Uterus (tissue), 4 donors: Measurements from ENCODE around the gene DCAF10. TPM values are rescaled to one million over a fixed set of nuclear protein-coding genes. Genes with fewer than 3 reads are reported as not detected.
A peak's percentile ranks its signal among the peaks of the same experiment; 100 is the strongest.

Experiments
- DNase-seq, 2 donors: peaks; one replicate each; pipeline ENCODE4 v3.0.0-alpha.2; 2019 to 2020
- H3K27ac ChIP-seq, 2 donors: fragments of 200-600 bp; sonication (generic); 1 replicate in 1 of 2; 2 replicates in 1 of 2; pipeline ENCODE4 v1.5.1; 2016 to 2018
- H3K27me3 ChIP-seq, 2 donors: fragments of 200-600 bp; sonication (generic); one replicate each; pipeline ENCODE4 v1.5.1; 2018 to 2019; ENCODE audit warnings: control low read depth in 1 of 2
- H3K36me3 ChIP-seq, 2 donors: fragments of 200-600 bp; sonication (generic); one replicate each; pipeline ENCODE4 v1.5.1; 2019; ENCODE audit warnings: control low read depth in 1 of 2
- H3K4me1 ChIP-seq, 2 donors: fragments of 200-600 bp; sonication (generic); one replicate each; pipeline ENCODE4 v1.5.1; 2018 to 2019; ENCODE audit warnings: control low read depth in 1 of 2
- H3K4me3 ChIP-seq, 2 donors: fragments of 200-600 bp; sonication (generic); 1 replicate in 1 of 2; 2 replicates in 1 of 2; pipeline ENCODE4 v1.5.1; 2018 to 2019; ENCODE audit warnings: mild to moderate bottlenecking in 1 of 2
- H3K9me3 ChIP-seq, 2 donors: fragments of 200-600 bp; sonication (generic); one replicate each; pipeline ENCODE4 v1.5.1; 2019; ENCODE audit warnings: control low read depth in 1 of 2
- CTCF ChIP-seq, 4 experiments: fragments of 200-600 bp in 2 of 4; fragments of 450-650 bp in 2 of 4; sonication (generic) in 2 of 4; IDR thresholded peaks; one replicate each; pipeline ENCODE4 v1.5.1; 2016 to 2019; ENCODE audit warnings: antibody characterized with exemption in 4 of 4, mild to moderate bottlenecking in 2 of 4, moderate library complexity in 1 of 4
- POLR2A ChIP-seq, 2 donors: fragments of 450-650 bp; IDR thresholded peaks; one replicate each; pipeline ENCODE4 v1.6.1; 2016; ENCODE audit warnings: antibody characterized with exemption in 2 of 2, mild to moderate bottlenecking in 1 of 2, moderate library complexity in 1 of 2
- intact Hi-C: fragments of 100-400 bp; cut with DNase I; formaldehyde crosslinking; loops from one replicate; pipeline ENCODE4 v1.15.1; 2023; ENCODE audit warnings: low total_unique reads
- total RNA-seq, 4 donors: library from RNA; depleted of rRNA in 3 of 4; stranded (reverse); fragments of >200 nt in 3 of 4; gene quantifications; one replicate each; pipeline versions ENCODE4 v1.1.0 to v1.2.4, GENCODE V29; 2014 to 2023
- donor health status: DM: yes; HTN: yes; CAD: no.

The DCAF10 gene
- total RNA-seq, 4 donors from 2014 or later: 10.8 to 34.8 (median 29.6) TPM

- intact Hi-C loops: no loop called here
- Histone ChIP-seq H3K27ac (no peak overlapping the region), H3K36me3 (no peaks in the 10 kb centered on the region), H3K4me1 (no peaks in the 10 kb centered on the region), H3K4me3 (no peak overlapping the region), H3K9me3 (no peaks in the 10 kb centered on the region), H3K27me3 (no peaks in the 10 kb centered on the region)
- TF ChIP-seq CTCF (IDR thresholded peaks at IDR 0.05): no peak
- no peak for TF ChIP-seq POLR2A (IDR thresholded peaks at IDR 0.05)
- no peak for DNase-seq
Measured at GRCh38 chr9:37769995-37770394, 30.6 kb upstream of the DCAF10 start.

DNA sequence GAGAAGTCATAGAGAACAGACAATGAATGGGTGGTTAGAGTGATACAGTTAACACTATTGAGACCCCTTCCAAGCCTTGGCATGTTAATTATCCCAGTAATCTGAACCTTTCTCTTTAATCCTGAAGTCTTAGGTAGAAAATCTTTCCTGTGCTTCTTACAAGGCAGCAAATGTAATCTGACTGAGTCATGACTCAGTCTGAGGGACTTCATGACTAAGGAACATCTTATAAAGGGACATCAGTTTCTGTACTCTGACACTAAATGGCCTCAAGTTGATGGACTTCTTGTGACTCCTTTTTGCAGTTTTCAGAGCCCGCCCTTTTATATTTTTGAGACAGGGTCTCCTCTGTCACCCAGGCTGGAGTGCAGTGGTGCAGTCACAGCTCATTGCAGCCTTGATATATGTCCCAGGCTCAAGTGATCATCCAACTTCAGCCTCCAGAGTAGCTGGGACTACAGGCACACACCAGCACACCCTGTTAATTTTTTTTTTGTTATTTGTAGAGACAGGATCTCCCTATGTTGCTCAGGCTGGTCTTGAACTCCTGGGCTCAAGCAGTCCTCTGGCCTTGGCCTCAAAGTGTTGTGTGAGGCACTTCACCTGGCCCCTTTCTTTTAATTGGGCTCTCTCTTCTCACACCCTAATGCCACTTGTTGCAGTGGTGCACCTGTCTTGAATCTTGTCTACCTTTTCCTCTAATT is 25.2 kb upstream of the DCAF10 start:
- Histone ChIP-seq H3K36me3 (no peaks in the 10 kb centered on the region), H3K27me3 (no peaks in the 10 kb centered on the region), H3K4me1 (no peaks in the 10 kb centered on the region), H3K27ac (no peak overlapping the region), H3K4me3 (no peak overlapping the region), H3K9me3 (no peaks in the 10 kb centered on the region)
- TF ChIP-seq CTCF (IDR thresholded peaks at IDR 0.05): no peak
- no peak for TF ChIP-seq POLR2A (IDR thresholded peaks at IDR 0.05)
- DNase-seq: no peak
- intact Hi-C loops: no loop called here

DNA sequence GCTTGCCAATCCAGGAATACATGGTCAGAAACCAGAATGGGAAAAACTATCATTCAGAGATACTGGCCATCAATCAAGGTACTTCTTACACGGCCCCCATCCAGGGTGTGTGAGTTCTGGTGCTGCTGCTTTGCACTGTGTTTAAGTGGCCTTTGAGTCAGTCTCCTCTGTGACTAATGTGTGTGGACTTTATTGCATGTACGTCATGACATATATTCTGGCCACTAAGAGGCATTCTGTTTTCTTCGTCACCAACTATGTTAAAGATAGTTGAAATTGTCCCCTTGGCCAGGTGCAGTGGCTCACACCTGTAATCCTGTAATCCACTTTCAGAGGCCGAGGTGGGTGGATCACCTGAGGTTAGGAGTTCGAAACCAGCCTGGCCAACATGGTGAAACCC is 24.3 kb upstream of the DCAF10 start:
- no peaks in the 10 kb centered on the region for H3K4me1 ChIP-seq
- DNase-seq: no peak
- TF ChIP-seq POLR2A (IDR thresholded peaks at IDR 0.05): no peak
- TF ChIP-seq CTCF (IDR thresholded peaks at IDR 0.05): no peak
- intact Hi-C loops: no loop called here
- H3K9me3 ChIP-seq: no peaks in the 10 kb centered on the region
- no peak overlapping the region for H3K4me3 ChIP-seq
- no peaks in the 10 kb centered on the region for H3K27me3 ChIP-seq
- no peak overlapping the region for H3K27ac ChIP-seq
- H3K36me3 ChIP-seq: no peaks in the 10 kb centered on the region

DNA sequence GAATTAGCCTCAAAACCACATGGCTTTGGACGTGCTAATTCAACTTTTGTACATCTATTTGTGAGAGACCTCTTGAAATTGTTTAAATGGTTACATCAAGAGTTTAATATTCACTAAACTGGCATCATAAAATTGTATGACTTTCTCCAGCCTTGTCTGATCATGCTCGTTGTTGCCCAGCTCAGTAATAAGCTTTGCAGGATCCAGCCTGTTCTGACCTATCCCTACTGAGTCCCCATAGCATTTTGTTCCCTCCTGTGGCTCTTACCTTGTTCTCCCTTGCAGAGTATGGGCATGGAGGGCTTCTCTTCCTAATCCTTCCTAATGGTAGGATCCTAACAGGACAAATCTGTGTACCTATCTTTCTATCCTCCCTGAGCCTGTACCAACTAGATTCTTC is 22.1 kb upstream of the DCAF10 start:
- DNase-seq: no peak
- intact Hi-C loops: no loop called here
- H3K27ac ChIP-seq: no peak overlapping the region
- no peak for TF ChIP-seq CTCF (IDR thresholded peaks at IDR 0.05)
- no peak for TF ChIP-seq POLR2A (IDR thresholded peaks at IDR 0.05)
- no peaks in the 10 kb centered on the region for H3K36me3 ChIP-seq
- no peaks in the 10 kb centered on the region for H3K4me1 ChIP-seq
- H3K4me3 ChIP-seq: no peak overlapping the region
- no peaks in the 10 kb centered on the region for H3K27me3 ChIP-seq
- no peaks in the 10 kb centered on the region for H3K9me3 ChIP-seq

- H3K27me3 ChIP-seq: no peaks in the 10 kb centered on the region
- H3K4me3 ChIP-seq: peak overlapping the region; percentile 95 to 96
- peak overlapping the region; percentile 70 to 88 for H3K27ac ChIP-seq
- H3K4me1 ChIP-seq: no peaks in the 10 kb centered on the region
- DNase-seq: no peak
- intact Hi-C loops: no loop called here
- H3K9me3 ChIP-seq: no peaks in the 10 kb centered on the region
- TF ChIP-seq CTCF (IDR thresholded peaks at IDR 0.05) (no peak), POLR2A (IDR thresholded peaks at IDR 0.05) (no peak)
- no peaks in the 10 kb centered on the region for H3K36me3 ChIP-seq
Measured at GRCh38 chr9:37784291-37784615, 16.3 kb upstream of the DCAF10 start.
